ENCODE data around the gene PIGQ. TPM values are rescaled to one million over a fixed set of nuclear protein-coding genes. Genes with fewer than 3 reads are reported as not detected.
A peak's percentile ranks its signal among the peaks of the same experiment; 100 is the strongest.

The PIGQ gene
- total and polyA plus RNA-seq, 9 donors: 4.3 to 47.7 (median 39.5) TPM

DNA sequence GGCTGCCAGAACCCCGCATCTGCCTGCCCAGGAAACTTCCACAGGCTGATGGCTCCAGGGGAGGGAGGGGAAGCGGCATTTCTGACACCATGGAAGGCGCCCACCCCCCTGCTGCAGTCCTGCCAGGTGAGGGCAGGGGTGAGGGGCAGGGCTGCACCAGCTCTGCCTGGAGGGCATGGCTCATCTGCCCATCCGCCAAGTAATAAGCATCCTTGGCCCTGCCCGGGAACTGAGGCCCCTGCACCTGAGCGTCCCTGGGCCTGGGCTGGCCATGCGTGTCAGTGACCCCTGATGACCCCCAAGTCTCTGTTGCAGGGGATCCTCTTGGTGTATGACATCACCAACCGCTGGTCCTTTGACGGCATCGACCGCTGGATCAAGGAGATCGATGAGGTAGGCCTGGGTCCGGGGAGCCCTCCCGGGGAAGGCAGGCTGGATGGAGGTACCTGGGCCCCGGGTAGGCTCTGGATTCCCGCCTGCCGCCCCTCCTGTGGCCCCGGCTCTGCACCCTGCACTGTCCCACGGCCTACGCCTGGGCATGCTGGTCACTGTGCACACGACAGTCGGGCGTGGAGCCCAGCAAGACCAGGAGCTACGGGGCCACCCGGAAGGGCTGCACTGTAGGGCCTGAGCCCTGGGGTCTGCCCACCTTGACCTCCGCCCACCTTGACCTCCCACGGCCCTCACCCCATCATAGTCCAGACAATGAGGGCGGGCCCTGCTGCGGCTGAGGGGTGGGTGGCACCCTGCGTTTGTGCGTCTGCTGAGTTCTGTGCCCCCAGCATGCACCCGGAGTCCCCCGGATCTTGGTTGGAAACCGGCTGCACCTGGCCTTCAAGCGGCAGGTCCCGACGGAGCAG lies 55.6 kb downstream of the PIGQ start:
- H3K9me3 ChIP-seq: no peaks in the 10 kb centered on the region

DNA sequence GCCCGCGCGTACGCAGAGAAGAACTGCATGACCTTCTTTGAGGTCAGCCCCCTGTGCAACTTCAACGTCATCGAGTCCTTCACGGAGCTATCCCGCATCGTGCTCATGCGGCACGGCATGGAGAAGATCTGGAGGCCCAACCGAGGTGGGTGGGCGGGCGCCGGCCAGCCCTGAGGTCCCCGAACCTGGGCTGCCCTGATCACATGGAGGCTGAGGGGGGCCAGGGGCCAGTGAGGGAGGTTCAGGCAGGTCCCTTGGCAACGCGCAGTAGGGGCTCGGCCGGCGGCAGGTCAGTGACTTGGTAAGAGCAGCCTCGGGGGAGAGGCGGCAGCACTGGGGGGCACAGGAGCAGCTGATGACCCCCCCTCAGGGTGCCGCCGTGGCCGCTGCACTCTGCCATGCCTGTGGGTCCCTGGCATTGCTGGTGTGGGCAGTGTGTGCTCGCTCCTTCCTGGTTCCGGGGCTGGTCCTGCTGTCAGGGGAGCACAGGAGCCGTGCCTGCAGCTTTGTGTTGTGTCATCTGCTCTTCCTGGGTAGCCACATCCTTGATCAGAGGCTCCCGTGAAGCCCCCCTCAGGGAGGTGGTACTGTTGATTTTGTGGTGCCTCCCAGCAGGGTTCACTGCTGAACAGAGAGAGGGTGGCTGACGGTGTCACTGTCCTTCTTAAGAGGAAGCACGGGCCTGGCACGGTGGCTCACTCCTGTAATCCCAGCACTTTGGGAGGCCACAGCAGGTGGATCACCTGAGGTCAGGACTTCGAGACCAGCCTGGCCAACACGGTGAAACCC lies 56.4 kb downstream of the PIGQ start:
- Histone ChIP-seq H3K4me1 (ENCODE audit: insufficient read depth) (peaks cover 16% of the 10 kb centered on the region), H3K27ac (peak overlapping the region in 1 of 2 donors; percentile 24), H3K9me3 (no peaks in the 10 kb centered on the region), H3K27me3 (no peaks in the 10 kb centered on the region), H3K36me3 (no peaks in the 10 kb centered on the region), H3K4me3 (no peak overlapping the region)
- 90 to 94% (median 94%) methylated on average over 28 to 35 of the region's 35 CpGs for WGBS, 3 donors
- intact Hi-C loops (cut with DNase I): loop anchor here in 1 of 4 donors (5.0 kb wide), 1 partner anchor 34 kb away; the partner anchor contains the start of gene RAB40C
- TF ChIP-seq POLR2A (IDR thresholded peaks at IDR 0.05) (no peak), EP300 (IDR thresholded peaks at IDR 0.05) (no peak)
- TF ChIP-seq, protein P1, sequence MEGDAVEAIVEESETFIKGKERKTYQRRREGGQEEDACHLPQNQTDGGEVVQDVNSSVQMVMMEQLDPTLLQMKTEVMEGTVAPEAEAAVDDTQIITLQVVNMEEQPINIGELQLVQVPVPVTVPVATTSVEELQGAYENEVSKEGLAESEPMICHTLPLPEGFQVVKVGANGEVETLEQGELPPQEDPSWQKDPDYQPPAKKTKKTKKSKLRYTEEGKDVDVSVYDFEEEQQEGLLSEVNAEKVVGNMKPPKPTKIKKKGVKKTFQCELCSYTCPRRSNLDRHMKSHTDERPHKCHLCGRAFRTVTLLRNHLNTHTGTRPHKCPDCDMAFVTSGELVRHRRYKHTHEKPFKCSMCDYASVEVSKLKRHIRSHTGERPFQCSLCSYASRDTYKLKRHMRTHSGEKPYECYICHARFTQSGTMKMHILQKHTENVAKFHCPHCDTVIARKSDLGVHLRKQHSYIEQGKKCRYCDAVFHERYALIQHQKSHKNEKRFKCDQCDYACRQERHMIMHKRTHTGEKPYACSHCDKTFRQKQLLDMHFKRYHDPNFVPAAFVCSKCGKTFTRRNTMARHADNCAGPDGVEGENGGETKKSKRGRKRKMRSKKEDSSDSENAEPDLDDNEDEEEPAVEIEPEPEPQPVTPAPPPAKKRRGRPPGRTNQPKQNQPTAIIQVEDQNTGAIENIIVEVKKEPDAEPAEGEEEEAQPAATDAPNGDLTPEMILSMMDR (IDR thresholded peaks at IDR 0.05): no peak
- DNase-seq: peak in 1 of 5 donors; percentile 20

More for the DNA sequence above, 55.6 kb downstream of the PIGQ start:
- WGBS, 3 donors: 91 to 94% (median 92%) methylated on average over 33 to 37 of the region's 37 CpGs
- Histone ChIP-seq H3K27me3 (no peaks in the 10 kb centered on the region), H3K27ac (no peak overlapping the region), H3K36me3 (no peaks in the 10 kb centered on the region), H3K4me1 (ENCODE audit: insufficient read depth) (peaks cover 8% of the 10 kb centered on the region), H3K4me3 (no peak overlapping the region)
- DNase-seq: no peak
- TF ChIP-seq EP300 (IDR thresholded peaks at IDR 0.05) (no peak), POLR2A (IDR thresholded peaks at IDR 0.05) (no peak)
- TF ChIP-seq, protein P1 (IDR thresholded peaks at IDR 0.05): no peak
- intact Hi-C loops (cut with DNase I): loop anchor here in 1 of 4 donors (5.0 kb wide), 1 partner anchor 33 kb away; the partner anchor contains the start of gene RAB40C

DNA sequence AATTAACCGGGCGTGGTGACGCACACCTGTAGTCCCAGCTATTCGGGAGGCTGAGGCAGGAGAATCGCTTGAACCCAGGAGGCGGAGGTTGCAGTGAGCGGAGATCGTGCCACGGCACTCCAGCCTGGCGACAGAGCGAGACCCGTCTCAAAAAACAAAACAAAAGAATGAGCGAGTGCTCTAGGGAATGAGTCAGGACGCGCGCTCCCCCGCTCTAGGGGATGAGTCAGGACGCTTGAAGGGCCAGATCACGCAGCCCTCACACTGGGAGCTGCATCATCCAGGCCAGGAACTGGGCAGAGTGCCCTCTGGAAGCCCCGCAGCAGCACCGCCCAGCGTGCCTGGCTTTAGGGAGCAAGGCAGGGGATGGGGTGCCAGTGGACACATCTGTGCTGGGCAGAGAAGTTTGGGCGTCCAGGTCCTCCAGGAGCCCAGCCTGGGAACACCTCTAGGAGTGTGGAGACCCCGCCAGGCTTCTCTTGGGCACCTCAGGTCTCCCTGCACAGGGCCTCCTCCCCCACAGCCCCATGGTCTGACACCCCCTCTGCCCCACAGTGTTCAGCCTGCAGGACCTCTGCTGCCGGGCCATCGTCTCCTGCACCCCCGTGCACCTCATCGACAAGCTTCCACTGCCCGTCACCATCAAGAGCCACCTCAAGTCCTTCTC lies 57.2 kb downstream of the PIGQ start:
- H3K27me3 ChIP-seq: no peaks in the 10 kb centered on the region
- no peak for TF ChIP-seq POLR2A (IDR thresholded peaks at IDR 0.05)
- TF ChIP-seq, protein P1 (IDR thresholded peaks at IDR 0.05): no peak
- no peaks in the 10 kb centered on the region for H3K9me3 ChIP-seq
- no peak overlapping the region for H3K4me3 ChIP-seq
- peak overlapping the region in 1 of 2 donors; percentile 24 for H3K27ac ChIP-seq
- DNase-seq: peak; percentile 71 to 89 (median 77)
- intact Hi-C loops (cut with DNase I): loop anchor here in 1 of 4 donors (5.0 kb wide), 1 partner anchor 35 kb away; the partner anchor contains the start of gene RAB40C
- WGBS, 3 donors: 56 to 76% (median 72%) methylated on average over 28 to 29 of the region's 29 CpGs
- H3K4me1 ChIP-seq (ENCODE audit: insufficient read depth): peaks cover 16% of the 10 kb centered on the region
- H3K36me3 ChIP-seq: no peaks in the 10 kb centered on the region

All from ovary (tissue), 9 donors.